Measurements from ENCODE around the gene CCL28. TPM values are rescaled to one million over a fixed set of nuclear protein-coding genes. Genes with fewer than 3 reads are reported as not detected.

Gene CCL28
- total and polyA plus RNA-seq, 2 of the 13 experiments (the other 11 are each of a cell fraction or from before 2014, with no cell fraction given): 0.03 TPM; not detected in 1

DNA sequence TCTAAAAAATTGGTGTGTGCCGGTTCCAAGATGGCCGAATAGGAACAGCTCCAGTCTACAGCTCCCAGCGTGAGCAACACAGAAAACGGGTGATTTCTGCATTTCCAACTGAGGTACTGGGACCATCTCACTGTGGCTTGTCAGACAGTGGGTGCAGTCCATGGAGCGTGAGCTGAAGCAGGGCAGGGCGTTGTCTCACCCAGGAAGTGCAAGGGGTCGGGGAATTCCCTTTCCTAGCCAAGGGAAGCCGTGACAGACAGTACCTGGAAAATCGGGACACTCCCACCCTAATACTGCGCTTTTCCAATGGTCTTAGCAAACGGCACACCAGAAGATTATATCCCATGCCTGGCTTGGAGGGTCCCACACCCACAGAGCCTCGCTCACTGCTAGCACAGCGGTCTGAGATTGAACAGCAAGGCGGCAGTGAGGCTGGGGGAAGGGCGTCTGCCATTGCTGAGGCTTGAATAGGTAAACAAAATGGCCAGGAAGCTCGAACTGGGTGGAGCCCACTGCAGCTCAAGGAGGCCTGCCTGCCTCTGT, 9.6 kb downstream of the CCL28 start (continued):
- TF ChIP-seq, protein P1, sequence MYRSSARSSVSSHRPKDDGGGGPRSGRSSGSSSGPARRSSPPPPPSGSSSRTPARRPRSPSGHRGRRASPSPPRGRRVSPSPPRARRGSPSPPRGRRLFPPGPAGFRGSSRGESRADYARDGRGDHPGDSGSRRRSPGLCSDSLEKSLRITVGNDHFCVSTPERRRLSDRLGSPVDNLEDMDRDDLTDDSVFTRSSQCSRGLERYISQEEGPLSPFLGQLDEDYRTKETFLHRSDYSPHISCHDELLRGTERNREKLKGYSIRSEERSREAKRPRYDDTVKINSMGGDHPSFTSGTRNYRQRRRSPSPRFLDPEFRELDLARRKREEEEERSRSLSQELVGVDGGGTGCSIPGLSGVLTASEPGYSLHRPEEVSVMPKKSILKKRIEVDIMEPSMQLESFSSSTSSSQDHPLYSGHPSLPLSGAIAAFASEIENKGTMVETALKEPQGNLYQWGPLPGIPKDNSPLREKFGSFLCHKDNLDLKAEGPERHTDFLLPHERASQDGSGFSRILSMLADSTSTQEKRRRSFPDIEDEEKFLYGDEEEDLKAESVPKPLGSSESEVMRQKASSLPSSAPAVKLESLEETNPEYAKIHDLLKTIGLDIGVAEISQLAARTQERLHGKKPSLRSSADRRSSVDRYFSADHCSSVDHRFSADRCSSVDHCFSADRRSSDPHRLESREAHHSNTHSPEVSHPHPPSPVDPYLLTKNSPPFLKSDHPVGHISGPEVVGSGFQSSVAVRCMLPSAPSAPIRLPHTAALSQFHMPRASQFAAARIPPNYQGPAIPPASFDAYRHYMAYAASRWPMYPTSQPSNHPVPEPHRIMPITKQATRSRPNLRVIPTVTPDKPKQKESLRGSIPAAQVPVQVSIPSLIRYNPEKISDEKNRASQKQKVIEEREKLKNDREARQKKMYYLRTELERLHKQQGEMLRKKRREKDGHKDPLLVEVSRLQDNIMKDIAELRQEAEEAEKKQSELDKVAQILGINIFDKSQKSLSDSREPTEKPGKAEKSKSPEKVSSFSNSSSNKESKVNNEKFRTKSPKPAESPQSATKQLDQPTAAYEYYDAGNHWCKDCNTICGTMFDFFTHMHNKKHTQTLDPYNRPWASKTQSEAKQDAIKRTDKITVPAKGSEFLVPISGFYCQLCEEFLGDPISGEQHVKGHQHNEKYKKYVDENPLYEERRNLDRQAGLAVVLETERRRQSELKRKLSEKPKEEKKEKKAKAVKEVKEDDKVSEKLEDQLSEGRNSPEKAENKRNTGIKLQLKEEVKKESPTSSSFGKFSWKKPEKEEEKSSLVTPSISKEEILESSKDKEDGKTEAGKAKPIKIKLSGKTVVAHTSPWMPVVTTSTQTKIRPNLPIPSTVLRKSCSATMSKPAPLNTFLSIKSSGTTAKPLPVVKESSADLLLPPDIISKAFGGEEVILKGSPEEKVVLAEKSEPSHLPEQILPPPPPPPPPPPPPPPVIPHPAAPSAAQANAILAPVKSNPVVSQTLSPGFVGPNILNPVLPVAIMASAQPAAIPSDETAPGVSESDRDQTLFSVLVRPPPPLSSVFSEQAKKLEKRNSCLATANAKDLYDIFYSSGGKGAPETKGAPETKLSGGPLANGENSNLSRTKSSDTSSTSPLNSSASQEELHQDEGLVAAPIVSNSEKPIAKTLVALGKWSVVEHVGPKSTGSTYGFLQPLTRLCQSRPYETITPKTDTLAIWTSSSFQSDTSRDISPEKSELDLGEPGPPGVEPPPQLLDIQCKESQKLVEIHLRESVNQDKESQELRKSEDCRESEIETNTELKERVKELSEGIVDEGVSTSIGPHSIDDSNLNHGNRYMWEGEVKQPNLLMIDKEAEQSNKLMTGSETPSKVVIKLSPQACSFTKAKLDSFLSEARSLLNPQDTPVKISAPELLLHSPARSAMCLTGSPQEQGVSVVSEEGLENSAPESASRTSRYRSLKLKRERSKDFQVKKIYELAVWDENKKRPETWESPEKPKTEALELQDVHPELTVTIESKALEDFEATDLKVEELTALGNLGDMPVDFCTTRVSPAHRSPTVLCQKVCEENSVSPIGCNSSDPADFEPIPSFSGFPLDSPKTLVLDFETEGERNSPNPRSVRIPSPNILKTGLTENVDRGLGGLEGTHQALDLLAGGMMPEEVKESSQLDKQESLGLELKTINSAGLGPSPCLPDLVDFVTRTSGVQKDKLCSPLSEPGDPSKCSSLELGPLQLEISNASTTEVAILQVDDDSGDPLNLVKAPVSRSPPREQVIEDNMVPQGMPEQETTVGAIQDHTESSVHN (CRISPR knock-in tag; IDR thresholded peaks at IDR 0.05): 0 out of 2 replicates have a peak, but pooled peaks have one; percentile 49
- TF ChIP-seq RARA (CRISPR knock-in tag; IDR thresholded peaks at IDR 0.05) (peak; percentile 56), MYC (CRISPR knock-in tag; IDR thresholded peaks at IDR 0.05; ENCODE audit: borderline replicate concordance) (0 out of 2 replicates have a peak, but pooled peaks have one; percentile 19), ZBTB38 (CRISPR knock-in tag; IDR thresholded peaks at IDR 0.05) (peak; percentile 43; the same call in 1 of the 2 replicates), THAP11 (CRISPR knock-in tag; IDR thresholded peaks at IDR 0.05) (peak; percentile 36; the same call in 1 of the 2 replicates), ELF1 (CRISPR knock-in tag; IDR thresholded peaks at IDR 0.05) (peak; percentile 77), ZNF607 (CRISPR knock-in tag; IDR thresholded peaks at IDR 0.05; ENCODE audit: borderline replicate concordance) (0 out of 2 replicates have a peak, but pooled peaks have one; percentile 29), SPEN (CRISPR knock-in tag; IDR thresholded peaks at IDR 0.05; ENCODE audit: low read depth) (peak; percentile 56; the same call in 1 of the 2 replicates), ZSCAN9 (CRISPR knock-in tag; IDR thresholded peaks at IDR 0.05; ENCODE audit: borderline replicate concordance) (peak; percentile 40; the same call in 1 of the 2 replicates), GFI1 (CRISPR knock-in tag; IDR thresholded peaks at IDR 0.05; ENCODE audit: borderline replicate concordance) (0 out of 2 replicates have a peak, but pooled peaks have one; percentile 29), ZMYM4 (CRISPR knock-in tag; IDR thresholded peaks at IDR 0.05) (peak; percentile 43; the same call in 1 of the 2 replicates), ERF (CRISPR knock-in tag; IDR thresholded peaks at IDR 0.05) (0 out of 2 replicates have a peak, but pooled peaks have one; percentile 17), POLR2G (IDR thresholded peaks at IDR 0.05; ENCODE audit: low read depth, low read length) (peak; percentile 57), YEATS4 (CRISPR knock-in tag; IDR thresholded peaks at IDR 0.05; ENCODE audit: borderline replicate concordance) (peak; percentile 42; the same call in 1 of the 2 replicates), KDM5B (CRISPR knock-in tag; IDR thresholded peaks at IDR 0.05; ENCODE audit: borderline replicate concordance) (peak; percentile 47; the same call in 1 of the 2 replicates)
- TF ChIP-seq, protein P2, sequence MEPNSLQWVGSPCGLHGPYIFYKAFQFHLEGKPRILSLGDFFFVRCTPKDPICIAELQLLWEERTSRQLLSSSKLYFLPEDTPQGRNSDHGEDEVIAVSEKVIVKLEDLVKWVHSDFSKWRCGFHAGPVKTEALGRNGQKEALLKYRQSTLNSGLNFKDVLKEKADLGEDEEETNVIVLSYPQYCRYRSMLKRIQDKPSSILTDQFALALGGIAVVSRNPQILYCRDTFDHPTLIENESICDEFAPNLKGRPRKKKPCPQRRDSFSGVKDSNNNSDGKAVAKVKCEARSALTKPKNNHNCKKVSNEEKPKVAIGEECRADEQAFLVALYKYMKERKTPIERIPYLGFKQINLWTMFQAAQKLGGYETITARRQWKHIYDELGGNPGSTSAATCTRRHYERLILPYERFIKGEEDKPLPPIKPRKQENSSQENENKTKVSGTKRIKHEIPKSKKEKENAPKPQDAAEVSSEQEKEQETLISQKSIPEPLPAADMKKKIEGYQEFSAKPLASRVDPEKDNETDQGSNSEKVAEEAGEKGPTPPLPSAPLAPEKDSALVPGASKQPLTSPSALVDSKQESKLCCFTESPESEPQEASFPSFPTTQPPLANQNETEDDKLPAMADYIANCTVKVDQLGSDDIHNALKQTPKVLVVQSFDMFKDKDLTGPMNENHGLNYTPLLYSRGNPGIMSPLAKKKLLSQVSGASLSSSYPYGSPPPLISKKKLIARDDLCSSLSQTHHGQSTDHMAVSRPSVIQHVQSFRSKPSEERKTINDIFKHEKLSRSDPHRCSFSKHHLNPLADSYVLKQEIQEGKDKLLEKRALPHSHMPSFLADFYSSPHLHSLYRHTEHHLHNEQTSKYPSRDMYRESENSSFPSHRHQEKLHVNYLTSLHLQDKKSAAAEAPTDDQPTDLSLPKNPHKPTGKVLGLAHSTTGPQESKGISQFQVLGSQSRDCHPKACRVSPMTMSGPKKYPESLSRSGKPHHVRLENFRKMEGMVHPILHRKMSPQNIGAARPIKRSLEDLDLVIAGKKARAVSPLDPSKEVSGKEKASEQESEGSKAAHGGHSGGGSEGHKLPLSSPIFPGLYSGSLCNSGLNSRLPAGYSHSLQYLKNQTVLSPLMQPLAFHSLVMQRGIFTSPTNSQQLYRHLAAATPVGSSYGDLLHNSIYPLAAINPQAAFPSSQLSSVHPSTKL (CRISPR knock-in tag; IDR thresholded peaks at IDR 0.05): peak; percentile 44; the same call in 1 of the 2 replicates

All from HepG2 (cell line).